ENCODE measurements around the gene RARA.
"Not testable (repeated sequence)": the region's sequence is repeated elsewhere in the genome, so short reads cannot be mapped to it uniquely, and the experiment has no call there.

Gene RARA

GRCh38 chr17:40358323-40359038 lies 49.5 kb downstream of the RARA start:
- peak; percentile 79 to 89 (median 85) for DNase-seq (ENCODE audit: low read depth in 3 of 3)

GRCh38 chr17:40360091-40360490 lies 51.1 kb downstream of the RARA start:
- no peak for DNase-seq (ENCODE audit: low read depth in 3 of 3)

- no peak for DNase-seq (ENCODE audit: low read depth in 3 of 3)
These were observed 52.3 kb downstream of the RARA start for GRCh38 chr17:40361063-40361924.

- no peak for DNase-seq (ENCODE audit: low read depth in 3 of 3)
These were observed 53.1 kb downstream of the RARA start for GRCh38 chr17:40361925-40362695.

- DNase-seq (ENCODE audit: low read depth in 3 of 3) = peak; percentile 71 to 90 (median 75)
These were observed 53.7 kb downstream of the RARA start for GRCh38 chr17:40362696-40363110.

- DNase-seq (ENCODE audit: low read depth in 3 of 3) = peak in 1 of 3 experiments; percentile 33
These were observed 54.3 kb downstream of the RARA start for GRCh38 chr17:40363111-40363827.

- DNase-seq (ENCODE audit: low read depth in 3 of 3) = no peak
These were observed 55.3 kb downstream of the RARA start, which contains the start of gene GJD3 for GRCh38 chr17:40364121-40364861. TSS of gene GJD3 (minus strand) at chr17:40364737. CDS start at chr17:40363815, 922 bp downstream.

- DNase-seq (ENCODE audit: low read depth in 3 of 3) = no peak
These were observed 55.9 kb downstream of the RARA start for GRCh38 chr17:40364906-40365305.

GRCh38 chr17:40366076-40366860 lies 57.3 kb downstream of the RARA start:
- no peak for DNase-seq (ENCODE audit: low read depth in 3 of 3)

- no peak for DNase-seq (ENCODE audit: low read depth in 3 of 3)
These were observed 58.0 kb downstream of the RARA start for GRCh38 chr17:40366861-40367518.

- not testable (repeated sequence) for DNase-seq (ENCODE audit: low read depth in 3 of 3)
These were observed 58.7 kb downstream of the RARA start for GRCh38 chr17:40367728-40368127.

- DNase-seq (ENCODE audit: low read depth in 3 of 3) = no peak
These were observed 60.9 kb downstream of the RARA start for GRCh38 chr17:40369923-40370322.

- no peak for DNase-seq (ENCODE audit: low read depth in 3 of 3)
These were observed 62.4 kb downstream of the RARA start for GRCh38 chr17:40371261-40371929.

GRCh38 chr17:40372031-40372430 lies 63.1 kb downstream of the RARA start:
- no peak for DNase-seq (ENCODE audit: low read depth in 3 of 3)

- not testable (repeated sequence) for DNase-seq (ENCODE audit: low read depth in 3 of 3)
These were observed 63.7 kb downstream of the RARA start for GRCh38 chr17:40372644-40373043.

GRCh38 chr17:40373324-40373723 lies 64.3 kb downstream of the RARA start:
- no peak for DNase-seq (ENCODE audit: low read depth in 3 of 3)

GRCh38 chr17:40373999-40374398 lies 65.0 kb downstream of the RARA start:
- no peak for DNase-seq (ENCODE audit: low read depth in 3 of 3)

- DNase-seq (ENCODE audit: low read depth in 3 of 3) = no peak
These were observed 66.0 kb downstream of the RARA start for GRCh38 chr17:40374821-40375498.
